Kidney epithelial cell (primary cell): ENCODE data around the gene SLFN12. TPM values are rescaled to one million over a fixed set of nuclear protein-coding genes. Genes with fewer than 3 reads are reported as not detected.

Experiments used
- DNase-seq: peaks from one replicate; pipeline ENCODE4 v3.0.0-alpha.2; 2010; ENCODE audit warnings: low read depth
- H3K27me3 ChIP-seq: 2 replicates; pipeline ENCODE4 v1.6.0; 2011; ENCODE audit warnings: low read length; ENCODE audit not compliant: control insufficient read depth, insufficient read depth
- H3K36me3 ChIP-seq: 2 replicates; pipeline ENCODE4 v1.5.1; 2011; ENCODE audit warnings: low read length; ENCODE audit not compliant: control insufficient read depth, insufficient read depth
- H3K4me3 ChIP-seq: 2 replicates; pipeline ENCODE4 v1.5.1; 2011; ENCODE audit warnings: low read depth, mild to moderate bottlenecking, control low read depth, low read length
- CTCF ChIP-seq: IDR thresholded peaks from 2 replicates; pipeline ENCODE4 v1.5.1; 2011; ENCODE audit warnings: mild to moderate bottlenecking, moderate library complexity, low read length, control low read depth, inconsistent platforms; ENCODE audit not compliant: insufficient read depth, poor library complexity, severe bottlenecking
- total RNA-seq: library from RNA; depleted of rRNA; stranded (reverse); fragments of >200 nt; gene quantifications from 2 replicates; pipeline ENCODE4 v1.2.3, GENCODE V29; 2015

Gene SLFN12
- total RNA-seq, 1 donor from 2014 or later: 12.8 TPM

- Histone ChIP-seq H3K36me3 (no peaks in the 10 kb centered on the region), H3K4me3 (no peak overlapping the region), H3K27me3 (no peaks in the 10 kb centered on the region)
- no peak for TF ChIP-seq CTCF
- no peak for DNase-seq
These were observed 41.6 kb downstream of the SLFN12 start for GRCh38 chr17:35390663-35391062.

- no peaks in the 10 kb centered on the region for H3K36me3 ChIP-seq
- no peak overlapping the region for H3K4me3 ChIP-seq
- no peaks in the 10 kb centered on the region for H3K27me3 ChIP-seq
- DNase-seq: no peak
- TF ChIP-seq CTCF: no peak
These were observed 42.1 kb downstream of the SLFN12 start for GRCh38 chr17:35390156-35390555.

- Histone ChIP-seq H3K36me3 (no peaks in the 10 kb centered on the region), H3K27me3 (no peaks in the 10 kb centered on the region), H3K4me3 (no peak overlapping the region)
- DNase-seq: no peak
- no peak for TF ChIP-seq CTCF
These were observed 44.8 kb downstream of the SLFN12 start for GRCh38 chr17:35387496-35387895.

GRCh38 chr17:35377706-35378105 is 54.6 kb downstream of the SLFN12 start:
- no peak for DNase-seq
- Histone ChIP-seq H3K27me3 (peaks cover 16% of the 10 kb centered on the region), H3K4me3 (no peak overlapping the region), H3K36me3 (no peaks in the 10 kb centered on the region)
- no peak for TF ChIP-seq CTCF

- peaks cover 16% of the 10 kb centered on the region for H3K27me3 ChIP-seq
- H3K36me3 ChIP-seq: no peaks in the 10 kb centered on the region
- TF ChIP-seq CTCF: no peak
- H3K4me3 ChIP-seq: no peak overlapping the region
- DNase-seq: no peak
These were observed 55.2 kb downstream of the SLFN12 start for GRCh38 chr17:35377068-35377467.

- Histone ChIP-seq H3K4me3 (no peak overlapping the region), H3K36me3 (no peaks in the 10 kb centered on the region), H3K27me3 (peaks cover 16% of the 10 kb centered on the region)
- TF ChIP-seq CTCF: no peak
- no peak for DNase-seq
These were observed 56.1 kb downstream of the SLFN12 start for GRCh38 chr17:35376245-35376644.
